Small intestine (tissue), 16 donors: ENCODE results near the gene FABP7. TPM values are rescaled to one million over a fixed set of nuclear protein-coding genes. Genes with fewer than 3 reads are reported as not detected.
A peak's percentile ranks its signal among the peaks of the same experiment; 100 is the strongest.

Experiments used
- DNase-seq, 2 donors: peaks; one replicate each; pipeline versions ENCODE4 v3.0.0 to v3.0.0-alpha.2; 2013
- FAIRE-seq: peaks from 2 replicates; lab custom pipeline; 2012; peaks lifted over from hg19 to GRCh38; lab: Jason Lieb, UNC
- H3K27ac ChIP-seq, 3 donors: one replicate each; pipeline ENCODE4 v1.5.1; 2013; ENCODE audit warnings: low read length in 2 of 3, mild to moderate bottlenecking in 2 of 3, control low read depth in 1 of 3, inconsistent platforms in 1 of 3, low read depth in 1 of 3, moderate library complexity in 1 of 3
- H3K27me3 ChIP-seq, 3 donors: one replicate each; pipeline ENCODE4 v1.6.1; 2013; ENCODE audit warnings: low read length in 3 of 3, inconsistent platforms in 1 of 3; ENCODE audit not compliant: control insufficient read depth in 3 of 3, insufficient read depth in 3 of 3
- H3K36me3 ChIP-seq, 3 donors: one replicate each; pipeline ENCODE4 v1.6.1; 2013; ENCODE audit warnings: low read length in 3 of 3, inconsistent platforms in 1 of 3, low read depth in 1 of 3, mild to moderate bottlenecking in 1 of 3, moderate library complexity in 1 of 3; ENCODE audit not compliant: control insufficient read depth in 3 of 3, insufficient read depth in 2 of 3
- H3K4me1 ChIP-seq, 3 donors: one replicate each; pipeline ENCODE4 v1.6.1; 2013; ENCODE audit warnings: low read length in 2 of 3, inconsistent platforms in 1 of 3, low read depth in 1 of 3, mild to moderate bottlenecking in 1 of 3, moderate library complexity in 1 of 3; ENCODE audit not compliant: control insufficient read depth in 3 of 3, insufficient read depth in 2 of 3
- H3K4me3 ChIP-seq, 3 donors: one replicate each; pipeline ENCODE4 v1.5.1; 2013; ENCODE audit warnings: low read length in 3 of 3, control low read depth in 1 of 3, inconsistent platforms in 1 of 3, low read depth in 1 of 3, mild to moderate bottlenecking in 1 of 3, moderate library complexity in 1 of 3
- H3K9me3 ChIP-seq, 2 donors: one replicate each; pipeline ENCODE4 v1.6.1; 2013; ENCODE audit warnings: low read depth in 1 of 2, low read length in 1 of 2; ENCODE audit not compliant: control insufficient read depth in 2 of 2, insufficient read depth in 1 of 2
- WGBS, 3 donors: extraction: QIAGEN DNeasy Blood & Tissue Kit; methylation state at CpG; one replicate each; pipeline ENCODE4 v1.1.7; 2013; 5-methylcytosine and 5-hydroxymethylcytosine counted together
- long read RNA-seq, 10 donors: transcript quantifications; one replicate each; lab custom pipeline, GENCODE V29; 2026
- polyA plus RNA-seq, 4 donors: library from polyadenylated mRNA; stranded (reverse) in 3 of 4; unstranded in 1 of 4; fragments of 200-250 nt in 3 of 4; fragments of 120-200 nt in 1 of 4; gene quantifications; one replicate each; pipeline versions ENCODE4 v1.2.1 to v1.2.3, GENCODE V29; 2013
- donor health status: healthy with polysubstance abuse.
- donor health status: control.
- donor health status: control.
- donor health status: Bipolar disorder and iron deficiency.
- donor health status: healthy.

FABP7 gene
- polyA plus RNA-seq = 1 to 10 TPM in 1 of 4 donors, under 1 TPM in 2, not detected in 1; 0.10 to 1.6 (median 0.67) TPM
- long read RNA-seq, donor 1 = 0 reads
- long read RNA-seq, donor 2, partial matches to known transcripts = 0 of 1 reads
- long read RNA-seq, donor 2, other reads (novel, unspliced or antisense) = 0 of 1 reads
- long read RNA-seq, donor 3, partial matches to known transcripts = 0 of 1 reads
- long read RNA-seq, donor 3, other reads (novel, unspliced or antisense) = 0 of 1 reads
- long read RNA-seq, donor 4 = 0 reads
- long read RNA-seq, donor 5 = 0 reads
- long read RNA-seq, donor 6 = 0 reads
- long read RNA-seq, donor 7 = 0 reads
- long read RNA-seq, donor 8 = 0 reads
- long read RNA-seq, donor 9 = 0 reads
- long read RNA-seq, donor 10 = 0 reads

GRCh38 chr6:122779667-122780066 is at the start of gene FABP7:
Gene FABP7, plus strand, starts transcription at chr6:122779716. Its CDS starts 79 bp downstream, at chr6:122779795.
- no peaks in the 10 kb centered on the region for H3K4me1 ChIP-seq
- no peak within 1 kb of the TSS for H3K27ac ChIP-seq
- H3K27me3 ChIP-seq = no peaks in the 10 kb centered on the region
- no peak for DNase-seq
- H3K4me3 ChIP-seq = no peak within 1 kb of the TSS
- no peaks in the 10 kb centered on the region for H3K9me3 ChIP-seq
- no peak for FAIRE-seq
- H3K36me3 ChIP-seq = no peaks in the 10 kb centered on the region
- 78 to 88% (median 78%) methylated on average over 3 of the region's 3 CpGs for WGBS, 3 donors

GRCh38 chr6:122730334-122730733 is 49.2 kb upstream of the FABP7 start:
- 86 to 91% (median 87%) methylated on average over 3 of the region's 3 CpGs for WGBS, 3 donors
- FAIRE-seq = no peak
- H3K27me3 ChIP-seq = no peaks in the 10 kb centered on the region

GRCh38 chr6:122730775-122731386 is 48.6 kb upstream of the FABP7 start:
- no peaks in the 10 kb centered on the region for H3K27me3 ChIP-seq
- H3K4me1 ChIP-seq = no peaks in the 10 kb centered on the region
- H3K4me3 ChIP-seq = no peak overlapping the region
- H3K27ac ChIP-seq = no peak overlapping the region
- no peaks in the 10 kb centered on the region for H3K9me3 ChIP-seq
- DNase-seq (peak; percentile 50 to 53), FAIRE-seq (peak; percentile 19)
- H3K36me3 ChIP-seq = no peaks in the 10 kb centered on the region
- WGBS, 3 donors = 3 to 5% (median 4%) methylated on average over 4 of the region's 4 CpGs

More at GRCh38 chr6:122730334-122730733, 49.2 kb upstream of the FABP7 start:
- Histone ChIP-seq H3K27ac (no peak overlapping the region), H3K36me3 (no peaks in the 10 kb centered on the region), H3K9me3 (no peaks in the 10 kb centered on the region), H3K4me3 (no peak overlapping the region), H3K4me1 (no peaks in the 10 kb centered on the region)
- DNase-seq = no peak

GRCh38 chr6:122733259-122733658 is 46.3 kb upstream of the FABP7 start:
- Histone ChIP-seq H3K27ac (no peak overlapping the region), H3K4me1 (no peaks in the 10 kb centered on the region), H3K27me3 (no peaks in the 10 kb centered on the region), H3K9me3 (no peaks in the 10 kb centered on the region), H3K4me3 (no peak overlapping the region), H3K36me3 (no peaks in the 10 kb centered on the region)
- WGBS, 3 donors = 67 to 77% (median 71%) methylated on average over 4 of the region's 4 CpGs
- DNase-seq (no peak), FAIRE-seq (no peak)

GRCh38 chr6:122734529-122735395 is 44.8 kb upstream of the FABP7 start:
- Histone ChIP-seq H3K4me1 (no peaks in the 10 kb centered on the region), H3K36me3 (no peaks in the 10 kb centered on the region), H3K4me3 (no peak overlapping the region), H3K27me3 (no peaks in the 10 kb centered on the region), H3K9me3 (no peaks in the 10 kb centered on the region), H3K27ac (no peak overlapping the region)
- 51 to 54% (median 54%) methylated on average over 10 of the region's 10 CpGs for WGBS, 3 donors
- DNase-seq (no peak), FAIRE-seq (no peak)

GRCh38 chr6:122735582-122735981 is 43.9 kb upstream of the FABP7 start:
- no peaks in the 10 kb centered on the region for H3K36me3 ChIP-seq
- H3K27me3 ChIP-seq = no peaks in the 10 kb centered on the region
- no peak for FAIRE-seq
- WGBS, 3 donors = 65 to 71% (median 65%) methylated on average over 4 of the region's 4 CpGs
- no peaks in the 10 kb centered on the region for H3K4me1 ChIP-seq
- no peaks in the 10 kb centered on the region for H3K9me3 ChIP-seq
- no peak overlapping the region for H3K27ac ChIP-seq
- no peak for DNase-seq
- no peak overlapping the region for H3K4me3 ChIP-seq

GRCh38 chr6:122736163-122736562 is 43.4 kb upstream of the FABP7 start:
- Histone ChIP-seq H3K36me3 (no peaks in the 10 kb centered on the region), H3K27ac (no peak overlapping the region), H3K4me1 (no peaks in the 10 kb centered on the region), H3K27me3 (no peaks in the 10 kb centered on the region), H3K4me3 (no peak overlapping the region), H3K9me3 (no peaks in the 10 kb centered on the region)
- FAIRE-seq (no peak), DNase-seq (no peak)
- 72 to 81% (median 73%) methylated on average over 4 of the region's 4 CpGs for WGBS, 3 donors

- no peak overlapping the region for H3K27ac ChIP-seq
- 57 to 73% (median 65%) methylated on average over 3 of the region's 3 CpGs for WGBS, 3 donors
- no peaks in the 10 kb centered on the region for H3K27me3 ChIP-seq
- H3K36me3 ChIP-seq = no peaks in the 10 kb centered on the region
- no peaks in the 10 kb centered on the region for H3K9me3 ChIP-seq
- no peaks in the 10 kb centered on the region for H3K4me1 ChIP-seq
- no peak for DNase-seq
- no peak for FAIRE-seq
- no peak overlapping the region for H3K4me3 ChIP-seq
Measured at GRCh38 chr6:122736616-122737015, 42.9 kb upstream of the FABP7 start.
